Mucosa of gallbladder (tissue), 1 donor: ENCODE data around the gene TRUB2. TPM values are rescaled to one million over a fixed set of nuclear protein-coding genes. Genes with fewer than 3 reads are reported as not detected.
"Not testable (repeated sequence)": the region's sequence is repeated elsewhere in the genome, so short reads cannot be mapped to it uniquely, and the experiment has no call there.

ENCODE experiments used
- DNase-seq: peaks from one replicate; pipeline ENCODE4 v3.0.0-alpha.2; 2020; ENCODE audit warnings: low spot score
- total RNA-seq: library from RNA; stranded (reverse); gene quantifications from one replicate; pipeline ENCODE4 v1.2.1, GENCODE V29; 2021
- donor health status: DM: no; HTN: no; CAD: no.

The TRUB2 gene
- total RNA-seq, 1 donor from 2014 or later: 21.8 TPM

DNA sequence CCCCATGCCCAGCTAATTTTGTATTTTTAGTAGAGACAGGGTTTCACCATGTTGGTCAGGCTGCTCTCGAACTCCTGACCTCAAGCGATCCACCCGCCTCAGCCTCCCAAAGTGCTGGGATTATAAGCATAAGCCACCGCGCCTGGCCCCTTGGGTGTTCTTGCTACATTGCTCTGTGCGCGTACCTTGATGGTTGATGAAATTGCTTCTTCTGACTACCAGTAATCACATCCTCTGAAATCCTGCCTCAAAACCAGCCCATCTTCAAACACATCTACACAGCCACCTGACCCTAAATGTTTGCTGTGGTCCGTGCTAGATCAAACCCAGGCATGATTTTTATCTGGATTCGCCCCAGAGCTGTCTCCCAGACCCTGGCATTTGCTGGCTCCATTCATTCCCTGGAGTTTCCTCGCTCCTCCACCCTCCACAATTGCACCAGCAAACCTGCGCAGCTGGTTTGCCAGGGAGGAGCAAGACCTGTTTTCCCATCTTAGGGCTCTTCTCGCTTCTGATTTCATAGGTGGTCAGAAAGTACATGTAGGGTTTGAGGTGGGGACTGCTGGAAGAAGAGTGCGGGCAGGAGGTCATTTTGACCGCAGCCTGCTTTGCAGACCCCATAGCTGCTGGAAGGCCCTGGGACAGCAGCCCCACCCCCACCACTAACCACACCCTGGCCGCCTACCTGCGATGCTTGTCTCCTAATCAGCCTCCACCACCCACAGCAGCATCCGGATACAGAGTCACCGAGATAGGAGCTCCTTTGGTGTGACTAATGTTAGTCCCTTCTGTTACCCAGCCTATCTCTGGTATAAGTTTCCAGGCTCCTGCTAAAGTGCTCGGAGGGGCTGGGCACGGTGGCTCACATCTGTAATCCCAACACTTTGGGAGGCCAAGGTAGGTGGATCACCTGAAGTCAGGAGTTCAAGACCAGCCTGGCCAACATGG is 23.4 kb downstream of the TRUB2 start:
- DNase-seq: no peak

- no peak for DNase-seq
Measured at GRCh38 chr9:128297221-128297773, 24.9 kb downstream of the TRUB2 start.

DNA sequence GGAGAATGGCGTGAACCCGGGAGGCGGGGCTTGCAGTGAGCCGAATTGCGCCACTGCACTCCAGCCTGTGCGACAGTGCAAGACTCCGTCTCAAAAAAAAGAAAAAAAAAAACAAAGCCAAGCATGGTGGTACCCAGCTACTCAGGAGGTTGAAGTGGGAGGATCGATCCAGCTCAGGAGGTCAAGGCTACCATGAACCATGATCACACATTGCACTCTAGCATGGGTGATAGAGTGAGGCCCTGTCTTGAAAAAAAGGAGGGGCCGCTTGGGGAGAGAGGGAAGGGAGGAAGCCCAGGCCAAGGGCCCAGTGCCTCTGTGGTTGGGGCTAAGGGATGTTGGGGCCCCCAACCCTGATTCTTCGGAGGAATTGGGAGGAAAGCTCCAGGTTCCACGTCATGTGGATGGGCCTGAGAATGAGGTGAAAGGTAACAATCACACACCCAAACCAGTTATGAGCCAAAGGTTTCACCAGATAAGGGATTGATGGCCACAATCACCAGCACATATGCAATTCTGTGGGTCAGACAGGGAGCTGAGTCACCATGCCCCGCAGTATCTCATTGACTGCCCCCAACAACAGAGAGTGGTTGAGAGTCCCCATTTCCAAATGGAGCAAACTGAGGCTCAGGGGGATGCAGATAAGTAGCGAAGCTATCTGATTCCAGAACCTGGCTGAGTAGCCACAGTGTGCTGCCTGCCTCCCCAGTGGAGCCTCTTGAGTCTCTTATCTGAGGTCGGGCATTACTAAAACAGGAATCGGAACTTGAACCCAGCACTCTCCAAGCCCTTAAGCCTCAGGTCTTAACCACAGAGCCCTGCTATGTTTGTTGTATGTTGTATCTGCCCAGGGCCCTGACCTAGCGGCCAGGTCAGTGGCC is 25.7 kb downstream of the TRUB2 start:
- DNase-seq: peak; percentile 19

- no peak for DNase-seq
Measured at GRCh38 chr9:128294142-128294541, 28.1 kb downstream of the TRUB2 start.

DNA sequence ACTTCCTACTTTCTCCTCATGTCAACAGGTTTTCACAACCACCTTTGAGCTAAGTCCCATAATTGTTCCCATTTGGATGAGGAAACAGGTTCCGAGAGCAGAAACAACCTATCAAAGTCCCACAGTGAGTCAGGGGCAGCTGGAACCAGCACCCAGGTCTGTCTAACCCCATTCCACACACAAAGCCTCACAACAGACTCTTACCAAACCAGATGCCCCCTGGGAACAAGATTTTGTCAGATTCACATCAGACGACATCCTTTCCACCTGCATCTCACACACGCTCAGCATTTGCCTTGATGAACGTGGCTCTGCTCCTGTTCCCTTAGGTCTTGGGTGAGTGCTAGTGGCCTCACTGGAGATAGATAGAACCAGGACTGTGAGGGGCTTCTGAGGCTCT is 29.2 kb downstream of the TRUB2 start:
- no peak for DNase-seq

GRCh38 chr9:128292009-128292408 is 30.2 kb downstream of the TRUB2 start:
- no peak for DNase-seq

DNA sequence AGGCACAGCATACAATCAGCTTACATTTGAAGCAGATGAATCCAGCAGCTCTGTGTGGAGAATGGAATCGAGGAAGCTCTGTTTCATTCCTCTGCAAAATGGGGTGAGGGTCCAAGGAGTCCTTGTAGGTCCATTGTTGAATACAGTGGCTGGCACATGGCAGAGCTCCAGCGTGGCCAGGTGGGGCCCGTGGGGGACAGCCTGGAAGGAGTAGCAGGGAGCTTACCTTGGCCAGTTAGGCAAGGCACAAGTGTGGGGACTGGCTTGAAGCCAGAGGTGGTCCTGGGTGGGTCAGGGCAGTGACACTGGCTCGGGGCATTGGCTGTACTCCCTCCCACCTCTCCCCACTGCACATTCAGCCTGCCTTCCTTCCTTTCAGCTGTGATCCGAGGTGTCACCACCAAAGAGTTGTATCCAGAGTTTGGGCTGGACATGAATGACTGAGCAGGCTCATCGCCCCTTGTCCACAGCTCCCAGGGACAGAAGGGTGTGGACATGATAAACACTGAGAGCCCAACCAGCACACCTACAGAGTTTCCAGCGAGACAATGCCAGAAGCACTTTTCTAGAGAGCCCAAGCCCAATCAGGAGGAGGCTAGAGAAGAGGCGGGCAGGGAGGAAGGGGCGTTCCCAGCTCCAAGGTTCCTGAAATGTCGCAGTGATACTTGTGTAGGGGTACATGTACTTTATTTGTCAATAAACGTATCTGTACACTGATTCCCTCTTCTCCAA is 33.8 kb downstream of the TRUB2 start:
- no peak for DNase-seq

GRCh38 chr9:128286440-128286839 is 35.8 kb downstream of the TRUB2 start:
- peak; percentile 39 for DNase-seq

- DNase-seq: no peak
Measured at GRCh38 chr9:128285033-128285784, 37.0 kb downstream of the TRUB2 start.

DNA sequence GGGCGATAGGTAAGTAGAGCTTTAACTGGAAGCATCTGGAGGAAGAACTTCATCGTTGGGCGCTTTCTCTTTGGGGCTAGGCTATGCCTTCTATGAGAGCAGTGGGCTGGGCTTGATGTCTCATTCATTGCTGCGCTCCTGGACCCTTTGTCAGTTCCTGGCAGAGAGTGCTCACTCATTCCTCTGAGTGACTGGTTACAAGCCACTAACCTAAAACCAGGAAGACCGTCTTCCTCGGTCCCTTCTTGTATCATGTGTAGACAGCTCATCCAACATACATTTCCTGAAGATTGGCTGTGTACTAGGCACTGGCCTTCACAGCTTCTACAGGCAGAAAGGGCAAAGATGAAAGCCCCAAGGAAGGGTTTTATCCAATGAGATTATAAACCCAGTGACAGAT is 39.7 kb downstream of the TRUB2 start:
- no peak for DNase-seq

- no peak for DNase-seq
Measured at GRCh38 chr9:128280084-128280622, 42.1 kb downstream of the TRUB2 start.

GRCh38 chr9:128279088-128280073 is 42.9 kb downstream of the TRUB2 start:
- DNase-seq: not testable (repeated sequence)

DNA sequence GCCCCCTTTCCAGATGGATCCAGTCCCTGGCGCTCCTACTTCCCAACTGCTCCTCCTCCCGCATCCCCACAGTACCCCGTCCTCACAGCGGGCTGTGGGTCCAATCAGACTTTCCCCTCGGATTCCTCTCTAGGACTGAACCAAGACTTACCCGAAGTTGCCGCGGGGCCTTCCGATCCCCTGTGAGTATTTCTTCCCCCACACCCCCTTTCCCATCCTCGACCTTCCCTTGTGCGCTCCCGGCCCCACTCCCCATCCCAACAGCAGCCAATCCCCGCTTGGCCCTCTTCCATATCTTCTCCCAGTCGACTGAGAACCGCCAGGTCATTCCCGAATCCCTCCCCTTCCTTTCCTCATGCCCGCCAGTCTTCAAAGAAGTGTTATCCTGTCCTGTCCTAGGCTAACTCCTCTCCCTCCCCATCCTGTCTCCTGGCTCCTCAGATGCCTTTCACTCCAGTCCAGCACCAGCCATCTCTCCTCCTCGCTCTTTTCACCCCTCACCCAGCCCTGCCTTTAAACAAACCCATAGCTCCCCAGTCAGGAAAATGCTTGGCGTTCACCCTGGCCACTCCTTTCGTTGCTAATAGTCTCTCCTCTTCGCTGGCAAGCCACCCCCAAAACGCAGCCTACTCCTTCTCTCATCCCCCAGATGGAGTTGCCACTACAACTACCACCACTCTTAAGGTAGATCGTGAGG is 45.5 kb downstream of the TRUB2 start:
- DNase-seq: no peak

- DNase-seq: peak; percentile 100
Measured at GRCh38 chr9:128276008-128276573, 46.2 kb downstream of the TRUB2 start, which contains the start of gene SWI5. SWI5 (plus strand) TSS chr9:128276276.

- peak; percentile 17 for DNase-seq
Measured at GRCh38 chr9:128275198-128276007, 46.8 kb downstream of the TRUB2 start, which contains the start of gene GOLGA2. GOLGA2 (minus strand) TSS chr9:128276007; CDS start chr9:128275976, 31 bp downstream.

DNA sequence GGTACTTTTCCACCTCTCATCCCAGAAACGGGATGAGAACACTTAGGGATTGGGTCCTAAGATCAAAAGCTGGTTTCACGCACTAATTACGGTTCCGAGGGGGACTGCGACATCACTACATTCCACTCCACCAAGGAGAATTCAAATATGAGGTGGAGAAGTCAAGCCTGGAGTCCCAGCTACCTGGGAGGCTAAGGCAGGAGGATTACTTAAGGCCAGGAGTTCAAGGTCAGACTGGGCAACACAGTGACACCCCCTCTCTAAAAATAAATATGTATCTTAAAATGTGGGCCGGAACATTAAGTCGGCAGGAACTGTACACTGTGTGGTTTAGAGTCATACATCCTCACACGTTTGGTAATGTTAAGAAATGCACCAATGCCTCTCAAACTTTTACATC is 48.0 kb downstream of the TRUB2 start:
- no peak for DNase-seq

DNA sequence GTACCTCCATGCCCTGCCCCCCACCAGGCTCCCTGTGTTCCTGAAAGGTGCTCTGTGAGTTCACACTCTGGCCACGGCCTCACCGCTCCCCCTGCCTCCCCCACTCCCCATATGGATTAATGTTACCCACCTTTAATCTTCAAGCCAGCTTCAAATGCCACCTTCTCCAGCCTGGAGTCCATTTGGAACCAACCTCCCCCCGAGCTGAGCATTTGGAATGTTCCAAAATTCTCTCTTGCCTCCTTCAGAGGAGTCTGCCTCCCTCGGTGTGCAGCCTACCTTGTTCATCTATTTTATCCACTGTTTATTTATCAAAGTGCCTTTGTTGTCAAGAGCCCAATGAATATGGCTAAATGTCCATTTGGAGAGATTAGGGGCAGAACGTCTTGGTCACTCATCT is 50.7 kb downstream of the TRUB2 start:
- DNase-seq: no peak
